ENCODE data around the gene STIM2. TPM values are rescaled to one million over a fixed set of nuclear protein-coding genes. Genes with fewer than 3 reads are reported as not detected.

The STIM2 gene
- total and polyA plus RNA-seq, 2 of the 4 experiments (the other 2 are of a cell fraction), result 16.1 to 27.6 TPM

DNA sequence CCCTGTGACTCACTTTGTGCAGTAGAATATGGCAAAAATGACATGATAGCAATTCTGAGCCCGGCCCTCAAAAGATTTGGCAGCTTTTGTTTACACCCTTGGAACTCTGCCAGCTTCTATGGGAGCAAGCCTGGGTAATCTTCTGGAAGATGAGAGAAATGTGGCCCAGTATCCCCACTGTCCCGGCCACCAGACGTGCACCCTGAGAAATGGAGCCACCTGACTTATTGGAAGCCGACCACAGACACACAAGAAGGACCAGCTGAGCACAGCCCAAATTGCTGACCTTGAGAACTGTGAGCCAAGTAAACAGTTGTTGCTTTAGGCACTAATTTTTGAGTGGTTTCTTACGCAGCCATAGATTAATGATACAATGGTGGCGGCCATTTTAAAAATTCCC lies 197.0 kb downstream of the STIM2 start:
- Histone ChIP-seq H3K27ac (ENCODE audit: insufficient read depth, low read length) (no peak overlapping the region), H2AFZ (replicated peaks; ENCODE audit: low read length, poor library complexity) (no peak overlapping the region), H3K36me3 (ENCODE audit: control insufficient read depth, insufficient read depth, low read length) (no peaks in the 10 kb centered on the region), H3K4ac (ENCODE audit: low read depth, low read length) (no peak overlapping the region), H3K9me3 (ENCODE audit: control insufficient read depth, insufficient read depth, low read length) (no peaks in the 10 kb centered on the region), H2BK15ac (ENCODE audit: low read depth, low read length) (no peak overlapping the region), H3K14ac (replicated peaks; ENCODE audit: low read depth, low read length) (no peak overlapping the region), H3K56ac (ENCODE audit: extremely low read depth, insufficient read depth, low read length) (no peak overlapping the region), H3K79me1 (ENCODE audit: low read depth in 1 of 2, low read length in 2 of 2) (no peaks in the 10 kb centered on the region), H4K5ac (ENCODE audit: low read depth, low read length) (no peak overlapping the region), H3K27me3 (ENCODE audit: control insufficient read depth, insufficient read depth, low read length) (peaks cover 10% of the 10 kb centered on the region), H3K18ac (ENCODE audit: low read depth, low read length) (no peak overlapping the region), H2BK120ac (ENCODE audit: low read depth, low read length) (no peak overlapping the region), H2AK9ac (replicated peaks; ENCODE audit: low read depth, low read length, poor library complexity) (no peak overlapping the region), H3K9me1 (ENCODE audit: insufficient read depth, low read length) (no peaks in the 10 kb centered on the region), H3K23ac (ENCODE audit: low read depth, low read length) (no peak overlapping the region), H3K4me3 (ENCODE audit: insufficient read depth, low read depth, low read length) (no peak overlapping the region), H3K4me1 (ENCODE audit: control insufficient read depth, insufficient read depth, low read length) (no peaks in the 10 kb centered on the region), H2BK20ac (ENCODE audit: low read depth, low read length) (no peak overlapping the region), H4K8ac (ENCODE audit: low read depth in 2 of 2, low read length in 2 of 2) (no peak overlapping the region), H2BK5ac (ENCODE audit: low read depth, low read length, poor library complexity, severe bottlenecking) (no peak overlapping the region), H3K9ac (ENCODE audit: low read depth, low read length) (no peak overlapping the region), H4K20me1 (ENCODE audit: insufficient read depth, low read length) (no peaks in the 10 kb centered on the region), H2AK5ac (ENCODE audit: low read depth, low read length) (no peak overlapping the region), H3K4me2 (ENCODE audit: low read depth, low read length) (no peak overlapping the region), H4K91ac (ENCODE audit: insufficient read depth, low read depth, low read length) (no peak overlapping the region)
- no peak for DNase-seq
- POLR2A ChIA-PET (ENCODE audit: unreplicated experiment), result no interaction called here
- no CpG with 5 or more reads among the region's 6 CpGs for WGBS, 2 experiments (ENCODE audit: extremely low coverage in 2 of 2, insufficient read length in 1 of 2)
- dilution Hi-C loops (cut with HindIII; ENCODE audit: low sequenced_read_pairs, unreplicated experiment), result no loop called here
- intact Hi-C loops (cut with micrococcal nuclease), result no loop called here
- TF ChIP-seq, protein P1, sequence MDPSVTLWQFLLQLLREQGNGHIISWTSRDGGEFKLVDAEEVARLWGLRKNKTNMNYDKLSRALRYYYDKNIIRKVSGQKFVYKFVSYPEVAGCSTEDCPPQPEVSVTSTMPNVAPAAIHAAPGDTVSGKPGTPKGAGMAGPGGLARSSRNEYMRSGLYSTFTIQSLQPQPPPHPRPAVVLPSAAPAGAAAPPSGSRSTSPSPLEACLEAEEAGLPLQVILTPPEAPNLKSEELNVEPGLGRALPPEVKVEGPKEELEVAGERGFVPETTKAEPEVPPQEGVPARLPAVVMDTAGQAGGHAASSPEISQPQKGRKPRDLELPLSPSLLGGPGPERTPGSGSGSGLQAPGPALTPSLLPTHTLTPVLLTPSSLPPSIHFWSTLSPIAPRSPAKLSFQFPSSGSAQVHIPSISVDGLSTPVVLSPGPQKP (IDR thresholded peaks at IDR 0.05; ENCODE audit: borderline replicate concordance, low read depth, low read length), result no peak
- TF ChIP-seq FOS (IDR thresholded peaks at IDR 0.05; ENCODE audit: low read depth, low read length) (no peak), CTCF (conservative IDR thresholded peaks at IDR 0.05; ENCODE audit: low read depth, low read length) (no peak), BHLHE40 (IDR thresholded peaks at IDR 0.05; ENCODE audit: low read depth, low read length) (no peak), RFX5 (IDR thresholded peaks at IDR 0.05; ENCODE audit: low read depth, low read length) (no peak), MAZ (IDR thresholded peaks at IDR 0.05; ENCODE audit: borderline replicate concordance, low read depth, low read length) (no peak), POLR2A (IDR thresholded peaks at IDR 0.05; ENCODE audit: low read depth, low read length) (no peak), MAFK (IDR thresholded peaks at IDR 0.05; ENCODE audit: low read depth, low read length) (no peak), NFE2L2 (IDR thresholded peaks at IDR 0.05; ENCODE audit: low read depth, low read length) (no peak), RAD21 (IDR thresholded peaks at IDR 0.05; ENCODE audit: low read length) (no peak), CEBPB (IDR thresholded peaks at IDR 0.05; ENCODE audit: low read depth, low read length) (no peak), SMC3 (IDR thresholded peaks at IDR 0.05; ENCODE audit: low read depth, low read length) (no peak), MXI1 (IDR thresholded peaks at IDR 0.05; ENCODE audit: borderline replicate concordance, low read depth, low read length) (no peak), RCOR1 (IDR thresholded peaks at IDR 0.05; ENCODE audit: insufficient replicate concordance, low read length) (no peak), USF2 (IDR thresholded peaks at IDR 0.05; ENCODE audit: low read depth, low read length) (no peak), CHD1 (IDR thresholded peaks at IDR 0.05; ENCODE audit: low read depth, low read length) (no peak)
- no peak for ATAC-seq (ENCODE audit: low read depth)
- no TSS peak for BruUV-seq (replicated peaks)
- CTCF ChIA-PET, result no interaction called here
- in situ Hi-C loops (cut with MboI; ENCODE audit: low sequenced_read_pairs), result no loop called here
